NB4 (cell line): ENCODE measurements around the gene ROMO1.

Source experiments
- DNase-seq: peaks from one replicate; pipeline ENCODE4 v3.0.0; 2010; ENCODE audit warnings: low read depth
- H3K4me3 ChIP-seq: one replicate; pipeline ENCODE4 v1.5.1; 2011; ENCODE audit warnings: mild to moderate bottlenecking, low read depth, low read length, moderate library complexity
- MAX ChIP-seq: IDR thresholded peaks from 2 replicates; pipeline ENCODE4 v1.6.1; 2011; ENCODE audit warnings: low read depth, low read length
- MYC ChIP-seq: IDR thresholded peaks from 2 replicates; pipeline ENCODE4 v1.6.1; 2011; ENCODE audit warnings: low read depth, low read length
- POLR2A ChIP-seq: IDR thresholded peaks from 2 replicates; pipeline ENCODE4 v1.6.1; 2011; ENCODE audit warnings: mild to moderate bottlenecking; ENCODE audit not compliant: insufficient read length; ENCODE audit errors: extremely low read depth
- TF ChIP-seq, protein P1 (sequence below): IDR thresholded peaks from one replicate; pipeline ENCODE4 v1.5.1; 2012; ENCODE audit warnings: low read depth, low read length

Gene ROMO1

GRCh38 chr20:35653893-35654292 lies 45.3 kb upstream of the ROMO1 start:
- no peak overlapping the region for H3K4me3 ChIP-seq
- TF ChIP-seq MYC (no peak), MAX (no peak), POLR2A (no peak)
- TF ChIP-seq, protein P1, sequence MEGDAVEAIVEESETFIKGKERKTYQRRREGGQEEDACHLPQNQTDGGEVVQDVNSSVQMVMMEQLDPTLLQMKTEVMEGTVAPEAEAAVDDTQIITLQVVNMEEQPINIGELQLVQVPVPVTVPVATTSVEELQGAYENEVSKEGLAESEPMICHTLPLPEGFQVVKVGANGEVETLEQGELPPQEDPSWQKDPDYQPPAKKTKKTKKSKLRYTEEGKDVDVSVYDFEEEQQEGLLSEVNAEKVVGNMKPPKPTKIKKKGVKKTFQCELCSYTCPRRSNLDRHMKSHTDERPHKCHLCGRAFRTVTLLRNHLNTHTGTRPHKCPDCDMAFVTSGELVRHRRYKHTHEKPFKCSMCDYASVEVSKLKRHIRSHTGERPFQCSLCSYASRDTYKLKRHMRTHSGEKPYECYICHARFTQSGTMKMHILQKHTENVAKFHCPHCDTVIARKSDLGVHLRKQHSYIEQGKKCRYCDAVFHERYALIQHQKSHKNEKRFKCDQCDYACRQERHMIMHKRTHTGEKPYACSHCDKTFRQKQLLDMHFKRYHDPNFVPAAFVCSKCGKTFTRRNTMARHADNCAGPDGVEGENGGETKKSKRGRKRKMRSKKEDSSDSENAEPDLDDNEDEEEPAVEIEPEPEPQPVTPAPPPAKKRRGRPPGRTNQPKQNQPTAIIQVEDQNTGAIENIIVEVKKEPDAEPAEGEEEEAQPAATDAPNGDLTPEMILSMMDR, result no peak
- DNase-seq, result no peak

- H3K4me3 ChIP-seq, result no peak overlapping the region
- DNase-seq, result no peak
- TF ChIP-seq MYC (no peak), MAX (no peak), POLR2A (no peak)
- TF ChIP-seq, protein P1, result no peak
These were observed 44.8 kb upstream of the ROMO1 start for GRCh38 chr20:35654415-35654814.

DNA sequence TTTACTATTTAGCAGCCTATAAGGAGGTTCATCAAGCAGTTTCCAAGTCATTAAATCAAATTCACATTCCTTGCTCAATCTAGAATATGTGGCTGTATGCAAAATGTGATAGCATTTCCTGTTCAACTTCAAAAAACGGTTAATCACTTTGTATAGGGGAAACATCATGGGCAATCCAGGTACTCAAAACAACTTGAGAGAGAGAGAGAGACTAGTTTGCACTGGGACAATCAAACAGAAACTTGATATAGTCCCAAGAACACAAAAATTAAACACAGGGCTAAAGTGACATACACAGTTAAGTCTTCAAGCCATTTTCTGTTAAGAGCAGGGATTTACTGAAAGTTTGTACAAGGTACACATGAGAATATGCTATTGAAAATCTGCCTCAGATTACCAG lies 41.9 kb upstream of the ROMO1 start:
- no peak for DNase-seq
- peak overlapping the region; percentile 13 for H3K4me3 ChIP-seq
- TF ChIP-seq, protein P1, result no peak
- TF ChIP-seq MAX, result no peak
- no peak for TF ChIP-seq POLR2A
- TF ChIP-seq MYC, result no peak

DNA sequence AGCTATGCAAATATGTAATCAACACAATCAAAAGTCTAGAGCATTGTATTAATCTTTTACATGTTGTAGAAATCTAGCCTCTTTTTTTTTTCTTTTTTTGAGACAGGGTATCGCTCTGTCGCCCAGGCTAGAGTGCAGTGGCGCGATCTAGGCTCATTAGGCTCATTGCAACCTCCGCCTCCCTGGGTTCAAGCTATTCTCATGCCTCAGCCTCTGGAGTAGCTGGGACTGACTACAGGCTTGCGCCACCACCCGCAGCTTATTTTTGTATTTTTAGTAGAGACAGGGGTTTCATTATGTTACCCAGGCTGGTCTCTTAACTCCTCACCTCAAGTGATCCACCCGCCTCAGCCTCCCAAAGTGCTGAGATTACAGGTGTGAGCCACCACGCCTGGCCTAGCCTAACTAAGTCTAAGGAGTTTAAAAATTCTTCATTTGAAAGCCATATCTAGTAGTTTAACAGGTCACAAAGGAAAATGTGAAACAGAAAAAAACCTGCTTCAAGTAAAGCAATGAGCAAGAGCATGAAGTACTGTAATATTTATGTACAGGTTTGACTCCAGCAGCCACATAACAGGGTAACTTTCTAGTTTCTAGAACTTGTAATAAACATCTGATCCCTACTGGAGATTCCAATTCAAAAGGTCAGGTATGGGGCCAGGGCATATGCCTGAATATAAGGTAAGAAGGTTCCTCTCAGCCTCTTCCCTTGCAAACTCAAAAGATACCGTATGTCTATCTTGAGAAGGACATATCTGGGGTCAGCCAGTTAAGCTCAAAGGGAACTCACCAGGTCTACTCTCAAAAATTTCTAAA lies 38.9 kb upstream of the ROMO1 start:
- TF ChIP-seq MAX (no peak), MYC (no peak), POLR2A (no peak)
- TF ChIP-seq, protein P1, result no peak
- peak overlapping the region; percentile 99 for H3K4me3 ChIP-seq

DNA sequence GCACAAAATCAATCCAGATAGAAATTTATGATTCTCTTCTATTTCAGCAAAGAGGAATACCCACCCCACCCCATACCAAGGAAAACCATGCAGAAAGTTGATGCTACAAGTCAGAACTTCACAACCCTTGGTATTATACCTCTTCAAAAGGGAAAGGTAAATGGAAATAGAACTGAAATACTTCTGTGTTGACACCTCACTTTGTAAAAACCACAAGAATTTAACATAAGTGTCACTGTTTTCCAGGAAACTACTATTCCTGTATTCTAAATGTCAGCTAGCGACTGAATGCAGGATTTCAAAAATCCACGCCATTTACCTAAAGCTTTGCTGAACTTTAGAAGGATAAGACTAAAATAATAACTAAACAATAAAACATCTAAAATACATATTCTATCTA lies 38.2 kb upstream of the ROMO1 start:
- TF ChIP-seq MAX (no peak), POLR2A (no peak), MYC (no peak)
- TF ChIP-seq, protein P1, result no peak
- DNase-seq, result no peak
- H3K4me3 ChIP-seq, result peak overlapping the region; percentile 99

More for the DNA sequence above, 38.9 kb upstream of the ROMO1 start:
- DNase-seq, result peak; percentile 31
